ENCODE data around the gene NCS1. TPM values are rescaled to one million over a fixed set of nuclear protein-coding genes. Genes with fewer than 3 reads are reported as not detected.

NCS1 gene
- total RNA-seq, 1 experiment from 2014 or later, result 49.5 TPM

DNA sequence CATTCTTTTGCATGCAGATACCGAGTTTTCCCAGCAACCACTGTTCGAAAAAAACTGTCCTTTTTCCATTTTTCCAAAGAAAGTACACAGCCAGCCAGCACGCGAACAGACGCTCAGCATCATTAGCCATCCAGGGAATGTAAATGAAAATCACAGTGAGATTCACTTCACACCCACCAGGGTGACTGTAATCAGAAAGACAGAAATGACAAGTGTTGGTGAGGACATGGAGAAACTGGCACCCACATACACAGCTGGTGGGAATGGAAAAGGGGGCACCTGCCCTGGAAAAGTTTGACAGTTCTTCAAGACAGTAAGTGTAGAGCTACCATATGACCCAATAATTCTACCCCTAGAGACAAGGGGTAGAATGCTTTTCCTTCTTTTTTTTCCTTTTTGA, 25.0 kb upstream of the NCS1 start:
- no peak for DNase-seq (ENCODE audit: low read depth)

DNA sequence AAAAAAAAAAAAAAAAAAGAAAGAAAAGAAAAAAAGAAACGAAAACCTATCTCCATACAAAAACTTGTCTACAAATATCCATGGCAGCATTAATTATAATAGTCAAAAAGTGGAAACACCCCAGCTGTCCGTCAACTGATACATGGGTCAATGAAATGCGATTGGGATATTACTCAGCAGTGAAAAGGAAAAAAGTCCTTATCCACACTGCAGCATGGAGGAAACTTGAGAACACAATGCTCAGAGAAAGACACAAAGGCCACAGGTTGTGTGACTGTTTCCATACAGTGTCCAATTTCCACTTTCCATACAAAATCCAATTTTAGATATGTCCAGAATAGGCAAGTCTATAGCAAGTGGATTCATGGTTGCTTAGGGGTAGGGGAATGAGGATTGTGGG, 24.3 kb upstream of the NCS1 start:
- no peak for DNase-seq (ENCODE audit: low read depth)

DNA sequence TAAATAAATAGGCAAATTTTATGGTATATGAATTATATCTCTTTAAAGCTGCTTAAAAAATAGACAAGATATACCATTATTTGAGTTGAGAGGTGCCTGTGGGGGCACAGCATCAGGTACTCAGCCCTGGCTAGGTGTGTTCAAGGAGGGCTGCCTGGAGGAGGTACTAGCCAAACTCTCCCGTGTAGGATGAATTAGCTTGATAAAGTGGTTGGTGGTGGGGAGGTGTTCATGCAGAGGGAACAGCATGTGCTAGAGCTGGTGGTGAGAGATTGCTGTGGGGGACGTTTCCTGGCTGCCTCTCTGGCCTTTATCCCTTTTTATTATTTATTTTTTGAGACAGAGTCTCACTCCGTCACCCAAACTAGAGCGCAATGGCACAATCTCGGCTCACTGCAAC, 23.2 kb upstream of the NCS1 start:
- no peak for DNase-seq (ENCODE audit: low read depth)

DNA sequence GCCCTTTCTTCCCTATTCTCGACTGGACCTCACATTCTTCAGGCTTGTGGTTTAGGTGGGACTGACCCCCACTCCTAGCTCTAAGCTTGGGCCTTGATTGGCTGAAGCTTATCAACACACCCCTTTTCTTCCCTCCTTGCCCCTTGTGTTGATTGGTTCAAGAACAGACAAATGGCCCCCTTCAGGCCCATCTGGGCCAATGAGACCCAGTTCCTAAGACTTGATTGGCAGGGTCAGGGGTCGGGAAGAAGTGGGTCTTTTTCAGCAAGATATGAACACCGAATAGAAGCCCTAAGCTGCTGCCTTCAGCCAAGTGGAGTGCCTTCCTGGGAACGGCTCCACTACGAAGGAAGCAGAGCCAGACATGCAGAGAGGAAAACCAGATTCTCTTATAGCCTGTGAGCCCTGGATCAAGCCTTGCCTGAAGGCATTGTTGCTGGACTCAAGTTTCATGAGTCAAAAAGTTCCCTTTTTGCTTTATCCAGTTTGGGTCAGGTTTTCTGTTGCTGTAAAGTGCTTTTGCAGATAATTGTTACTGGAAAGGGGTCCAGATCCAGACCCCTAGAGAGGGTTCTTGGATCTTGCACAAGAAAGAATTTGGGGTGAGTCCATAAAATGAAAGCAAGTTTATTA, 22.4 kb upstream of the NCS1 start:
- DNase-seq (ENCODE audit: low read depth), result no peak

DNA sequence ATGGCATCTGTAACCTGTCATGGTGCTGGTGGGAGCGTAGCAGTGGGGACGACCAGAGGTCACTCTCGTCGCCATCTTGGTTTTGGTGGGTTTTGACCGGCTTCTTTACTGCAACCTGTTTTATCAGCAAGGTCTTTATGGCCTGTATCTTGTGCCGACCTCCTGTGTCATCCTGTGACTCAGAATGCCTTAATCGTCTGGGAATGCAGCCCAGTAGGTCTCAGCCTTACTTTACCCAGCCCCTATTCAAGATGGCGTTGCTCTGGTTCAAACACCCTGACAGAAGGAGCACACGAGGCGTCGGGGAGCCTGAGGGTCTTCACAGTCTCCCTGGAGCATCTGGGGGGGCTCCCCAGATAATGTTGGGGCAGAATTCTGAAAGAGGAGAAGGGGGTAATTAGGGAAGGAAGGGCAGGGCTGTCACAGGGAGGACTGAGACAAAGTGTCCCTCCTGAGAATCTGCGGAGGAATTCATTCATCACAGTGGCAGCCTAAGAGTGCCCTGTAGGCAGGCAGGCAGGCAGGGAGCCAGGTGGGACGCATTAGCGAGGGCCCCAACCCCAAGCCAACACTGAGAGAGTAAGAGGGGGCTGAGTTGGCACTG, 21.3 kb upstream of the NCS1 start:
- DNase-seq (ENCODE audit: low read depth), result peak; percentile 80

DNA sequence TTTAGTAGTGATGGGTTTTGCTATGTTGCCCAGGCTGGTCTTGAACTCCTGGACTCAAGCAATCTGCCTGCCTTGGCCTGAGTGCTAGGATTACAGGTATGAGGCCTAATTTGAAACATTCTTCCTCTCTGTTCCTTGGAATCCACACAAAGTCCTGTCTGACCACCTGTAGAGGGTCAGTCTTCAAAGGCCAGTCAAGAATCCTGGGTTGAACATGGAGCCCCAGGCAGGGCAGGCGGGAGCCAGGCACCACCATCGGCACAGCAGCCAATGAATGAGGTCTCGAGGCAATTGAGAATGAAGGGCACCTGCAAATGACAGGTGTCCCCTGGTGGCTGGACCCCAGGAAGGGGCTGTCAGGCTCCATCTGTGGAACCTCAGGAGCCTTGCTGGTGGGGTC, 17.4 kb upstream of the NCS1 start:
- DNase-seq (ENCODE audit: low read depth), result no peak

DNA sequence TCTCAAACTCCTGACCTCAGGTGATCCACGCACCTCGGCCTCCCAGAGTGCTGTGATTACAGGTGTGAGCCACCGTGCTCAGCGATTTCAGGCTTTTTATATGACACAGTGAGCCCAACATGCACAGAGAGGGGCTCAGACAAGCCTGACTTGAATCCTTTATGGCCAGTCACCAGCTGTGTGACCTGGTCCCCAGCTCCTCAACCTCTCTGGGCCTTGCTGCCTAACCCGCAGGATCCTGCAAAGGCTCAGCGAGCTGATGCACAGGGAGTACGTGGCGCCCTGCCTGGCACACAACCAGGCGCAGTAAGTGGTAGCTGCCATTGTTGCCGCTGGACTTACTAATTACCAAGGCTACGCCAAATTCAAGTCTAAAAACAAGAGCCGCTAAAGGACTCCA, 16.6 kb upstream of the NCS1 start:
- no peak for DNase-seq (ENCODE audit: low read depth)

DNA sequence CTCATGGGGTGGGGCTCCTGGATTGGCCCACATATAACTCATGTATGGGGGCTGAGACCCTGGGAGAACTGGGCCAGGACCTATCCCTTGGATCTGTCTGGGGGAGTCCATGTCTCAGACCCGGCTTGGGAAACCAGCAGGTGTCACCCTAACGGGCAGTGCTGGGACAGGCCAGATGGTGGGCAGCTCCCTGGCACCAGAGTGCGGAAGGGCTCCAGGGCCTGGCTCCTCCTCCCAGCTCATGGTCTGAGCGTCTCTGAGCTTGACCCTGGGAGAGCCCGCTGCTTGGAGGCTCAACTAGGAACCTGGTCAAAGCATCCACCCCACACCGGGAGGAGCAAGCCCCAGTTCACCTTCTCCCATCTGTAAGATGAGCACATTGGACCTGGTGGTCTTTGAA, 15.5 kb upstream of the NCS1 start:
- DNase-seq (ENCODE audit: low read depth), result peak; percentile 21

DNA sequence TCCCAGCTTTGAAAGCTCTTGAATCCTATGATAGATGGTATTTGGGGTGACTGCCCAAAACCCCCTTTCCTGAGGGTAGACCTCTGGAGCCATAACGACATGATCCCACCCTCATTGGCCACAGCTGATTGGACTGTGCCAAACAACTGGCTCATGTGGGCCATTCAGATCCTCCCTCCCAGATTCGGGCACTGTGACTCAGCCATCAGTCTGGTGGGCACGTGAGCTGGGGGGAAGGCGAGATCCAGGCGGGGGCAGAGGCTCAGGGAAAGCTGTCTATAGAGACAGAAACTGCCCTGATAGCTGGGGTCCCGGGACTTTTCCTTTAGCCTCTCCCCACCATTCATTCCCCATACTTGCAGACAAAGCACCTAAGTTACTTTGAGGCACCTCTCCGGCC, 15.1 kb upstream of the NCS1 start:
- DNase-seq (ENCODE audit: low read depth), result no peak

DNA sequence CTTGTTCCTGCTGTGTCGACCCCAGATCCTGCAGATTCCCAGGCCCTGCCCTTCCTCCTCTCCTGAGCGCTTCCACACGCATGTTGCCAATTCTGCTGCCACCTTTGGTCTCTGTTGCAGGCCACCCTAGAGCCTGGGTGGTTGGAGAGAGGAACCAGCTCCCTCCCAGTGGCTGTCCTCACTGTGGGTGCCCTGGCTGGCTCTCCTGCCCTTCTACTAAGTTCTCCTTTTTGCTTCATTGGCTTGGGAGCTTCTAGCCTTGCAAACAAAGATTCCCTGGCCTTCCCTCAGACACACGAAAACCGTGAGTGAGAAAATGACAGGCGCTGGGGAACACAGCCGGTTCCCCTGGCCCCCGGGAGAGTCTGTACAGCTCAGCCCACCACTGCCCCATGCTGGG, 14.2 kb upstream of the NCS1 start:
- no peak for DNase-seq (ENCODE audit: low read depth)

DNA sequence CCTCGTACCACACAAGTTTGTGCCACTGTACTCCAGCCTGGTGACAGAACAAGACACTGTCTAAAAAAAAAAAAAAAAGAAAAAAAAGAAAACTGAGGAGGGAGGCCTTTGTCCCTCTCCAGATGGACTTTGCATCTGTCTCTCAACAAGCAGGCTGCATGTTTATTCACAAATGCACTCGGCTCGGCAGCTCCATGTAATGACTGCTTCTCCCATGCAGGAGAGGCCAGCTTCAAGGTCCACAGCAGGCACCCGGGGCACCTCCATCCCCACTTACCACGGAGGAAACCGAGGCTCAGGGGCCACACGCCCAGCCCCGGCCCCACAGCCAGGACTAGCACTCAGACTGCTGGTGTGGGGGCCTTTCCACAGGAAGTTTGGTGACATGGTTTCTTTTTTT, 13.1 kb upstream of the NCS1 start:
- DNase-seq (ENCODE audit: low read depth), result no peak

DNA sequence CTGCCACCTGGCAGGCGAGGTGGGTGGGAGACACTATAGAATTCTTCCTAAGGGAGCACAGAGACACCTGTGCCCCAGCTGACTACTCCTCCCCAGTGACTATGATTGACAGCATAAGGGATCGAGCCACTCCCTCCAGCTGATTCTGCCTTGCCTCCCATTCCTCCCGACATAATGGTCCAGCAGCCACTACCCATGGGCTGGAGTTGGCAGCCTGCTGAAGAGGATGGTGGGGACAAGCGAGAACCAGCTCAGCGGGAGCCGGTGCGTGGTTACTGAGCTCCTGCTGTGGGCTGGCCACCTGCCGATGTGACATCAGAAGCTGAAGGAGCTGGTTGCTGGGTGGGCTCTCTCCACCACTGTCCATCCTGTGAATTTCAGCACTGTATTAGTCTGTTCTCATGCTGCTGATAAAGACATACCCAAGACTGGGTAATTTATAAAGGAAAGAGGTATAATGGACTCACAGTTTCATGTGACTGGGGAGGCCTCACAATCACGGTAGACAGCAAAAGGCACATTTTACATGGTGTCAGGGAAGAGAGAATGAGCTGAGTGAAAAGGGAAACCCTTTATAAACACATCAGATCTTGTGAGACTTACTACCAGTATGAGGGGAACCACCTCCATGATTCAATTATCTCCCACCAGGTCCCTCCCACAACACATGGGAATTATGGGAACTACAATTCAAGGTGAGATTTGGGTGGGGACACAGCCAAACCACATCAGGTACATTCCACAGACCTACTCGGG, 12.1 kb upstream of the NCS1 start:
- DNase-seq (ENCODE audit: low read depth), result no peak

DNA sequence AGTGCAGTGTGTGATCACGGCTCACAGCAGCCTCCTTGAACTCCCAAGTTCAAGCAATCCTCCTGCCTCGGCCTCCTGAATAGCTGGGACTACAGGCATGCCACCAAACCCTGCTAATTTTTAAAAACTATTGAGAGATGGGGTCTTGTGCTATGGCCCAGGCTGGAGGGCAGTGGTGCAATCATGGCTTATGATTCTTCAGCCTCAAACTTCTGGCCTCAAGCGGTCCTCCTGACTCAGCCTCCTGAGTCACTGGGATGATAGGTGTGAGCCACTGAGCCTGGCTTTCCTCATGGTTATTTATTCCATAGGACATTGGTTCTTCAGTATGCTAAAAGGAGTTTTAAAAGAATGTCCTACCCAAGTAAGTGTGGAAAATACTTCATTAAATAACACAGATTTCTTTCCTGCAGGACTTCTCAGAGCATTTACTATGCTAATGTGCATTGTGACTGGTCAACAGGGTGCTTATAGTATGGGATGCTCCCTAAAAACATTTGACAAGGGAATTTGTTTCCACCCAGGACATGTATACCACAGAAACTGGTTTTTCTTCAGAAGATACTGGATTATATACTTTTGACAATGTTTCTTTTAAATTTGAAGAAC, 11.2 kb upstream of the NCS1 start:
- no peak for DNase-seq (ENCODE audit: low read depth)

DNA sequence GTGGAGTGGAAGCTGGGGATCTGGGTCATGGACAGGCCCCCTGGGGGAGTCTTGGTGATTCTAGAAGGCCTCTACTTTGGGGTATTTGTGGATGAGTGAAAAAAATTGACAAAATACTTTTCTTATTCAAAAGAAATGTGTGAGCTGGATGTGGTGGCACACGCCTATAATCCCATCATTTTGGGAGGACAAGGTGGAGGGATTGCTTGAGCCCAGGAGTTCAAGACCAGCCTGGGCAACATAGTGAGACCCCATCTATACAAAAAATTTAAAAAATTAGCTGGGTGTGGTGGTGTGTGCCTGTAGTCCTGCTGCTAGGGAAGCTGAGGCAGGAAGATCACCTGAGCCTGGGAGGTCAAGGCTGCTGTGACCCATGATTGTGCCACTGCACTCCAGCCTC, 6.6 kb upstream of the NCS1 start:
- no peak for DNase-seq (ENCODE audit: low read depth)

DNA sequence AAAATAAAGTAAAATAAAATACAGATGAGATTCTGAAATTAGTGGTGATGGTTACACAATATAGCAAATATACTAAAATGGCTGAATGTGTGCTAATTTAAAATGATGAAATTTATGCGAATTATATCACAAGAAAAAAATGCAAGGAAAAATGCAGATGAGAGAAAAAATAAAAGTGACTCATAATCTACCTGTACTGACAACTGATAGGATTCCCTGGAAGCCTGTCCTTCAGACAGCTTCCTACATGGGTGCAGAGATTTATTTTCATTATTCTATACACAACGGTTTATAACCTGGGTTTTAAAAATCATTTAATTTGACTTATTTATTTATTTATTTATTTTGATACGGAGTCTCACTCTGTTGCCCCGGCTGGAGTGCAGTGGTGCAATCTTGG, 5.8 kb upstream of the NCS1 start:
- DNase-seq (ENCODE audit: low read depth), result no peak

DNA sequence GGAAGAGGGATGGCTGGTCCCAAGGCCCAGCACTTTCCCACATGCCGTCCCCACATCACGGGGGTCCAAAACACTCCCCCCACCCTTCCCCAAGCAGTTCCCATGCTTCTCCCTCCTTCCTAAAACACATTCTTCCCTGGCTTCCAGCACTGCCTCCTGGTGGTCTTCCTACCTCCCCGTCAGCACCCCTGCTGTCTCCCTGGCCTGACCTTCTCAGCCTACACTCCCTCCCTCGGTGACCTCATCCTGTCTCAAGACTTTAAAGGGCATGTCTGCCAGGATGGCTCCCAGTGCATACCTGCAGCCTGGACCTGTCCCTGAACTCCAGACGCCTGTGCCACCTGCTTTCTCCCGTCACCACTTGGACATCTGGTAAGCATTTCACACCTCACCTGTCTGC, 4.3 kb upstream of the NCS1 start:
- no peak for DNase-seq (ENCODE audit: low read depth)

DNA sequence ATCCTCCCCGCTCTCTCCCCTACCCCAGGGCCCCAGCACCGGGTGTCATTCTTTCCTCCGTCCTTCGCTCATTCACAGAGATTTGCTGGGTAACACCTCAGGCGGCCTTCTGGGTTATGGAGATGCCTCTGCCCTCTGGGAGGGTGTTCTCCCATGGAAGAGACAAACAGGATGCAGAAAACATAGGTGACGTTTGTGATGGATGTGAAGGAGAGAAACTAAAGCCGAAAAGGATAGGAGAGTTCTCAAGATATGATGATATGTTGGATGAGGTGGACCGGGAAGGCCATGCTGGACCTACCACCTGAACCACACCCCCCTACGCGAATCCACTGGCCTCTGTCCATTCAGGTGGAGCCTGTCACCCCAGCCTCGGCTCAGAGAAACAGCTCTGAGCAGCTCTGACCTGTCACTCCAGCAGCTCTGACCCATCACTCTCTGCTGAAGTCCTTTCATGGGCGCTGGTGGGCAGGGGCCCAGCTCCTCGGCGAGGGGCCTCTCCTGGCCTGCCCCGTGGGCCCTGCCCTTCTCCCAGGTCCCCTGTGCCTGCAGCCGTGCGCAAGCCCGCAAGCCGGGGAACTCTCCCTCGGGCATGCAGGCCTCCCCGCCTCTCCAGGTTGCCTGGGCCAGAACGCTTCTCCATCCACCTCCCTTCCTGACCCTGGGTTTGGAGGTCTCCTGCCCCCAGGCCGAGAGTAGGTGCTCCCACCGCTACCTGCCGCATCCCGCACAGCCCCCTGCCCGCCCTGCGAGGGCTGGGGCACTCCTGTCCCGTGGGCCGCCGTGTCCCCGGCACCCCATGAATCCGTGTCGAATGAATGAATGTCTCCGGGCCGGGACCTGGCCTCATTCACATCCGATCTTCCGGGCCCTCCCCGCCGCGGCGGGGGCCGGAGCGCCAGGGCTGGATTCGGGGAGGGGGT, 717 bp upstream of the NCS1 start:
- no peak for DNase-seq (ENCODE audit: low read depth)

DNA sequence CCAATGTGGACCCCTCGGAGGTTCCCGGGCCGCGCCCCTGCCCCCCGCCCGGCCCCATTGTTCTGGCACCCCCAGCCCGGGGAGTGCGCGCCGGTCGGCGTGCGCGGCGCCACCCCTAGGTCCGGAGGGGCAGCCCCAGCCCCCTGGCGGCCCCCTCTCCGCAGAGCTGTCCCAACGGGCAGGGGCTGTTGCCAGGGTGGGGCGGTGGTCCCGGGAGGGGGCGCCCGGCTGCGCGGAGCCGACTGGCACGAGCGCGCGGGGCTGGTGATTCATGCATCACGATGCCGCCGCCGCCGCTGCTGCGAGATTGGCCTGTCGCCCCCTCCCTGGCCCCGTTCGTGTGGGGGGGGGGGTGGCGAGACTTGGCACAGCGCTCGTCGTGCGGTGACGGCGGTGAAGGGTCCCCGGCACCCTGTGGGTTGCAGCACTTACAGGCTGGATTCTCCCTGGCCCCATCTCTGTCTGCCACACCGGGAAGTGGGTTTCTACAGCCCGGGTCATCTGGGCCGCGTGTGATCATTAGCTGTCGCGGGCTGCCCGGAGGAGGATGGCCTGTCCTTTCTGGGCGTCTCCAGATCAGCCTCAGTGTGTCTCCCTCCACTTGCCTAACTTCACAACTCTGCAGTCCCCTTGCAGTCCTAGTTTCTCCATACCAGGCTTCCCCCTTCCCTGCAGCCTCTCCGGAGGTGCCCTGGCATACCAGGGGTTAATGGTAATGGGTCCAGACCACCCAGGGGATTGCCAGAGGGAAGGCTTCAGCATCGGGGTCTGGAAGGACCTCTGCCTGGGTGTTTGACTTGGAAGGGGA, 858 bp downstream of the NCS1 start:
- peak; percentile 35 for DNase-seq (ENCODE audit: low read depth)

DNA sequence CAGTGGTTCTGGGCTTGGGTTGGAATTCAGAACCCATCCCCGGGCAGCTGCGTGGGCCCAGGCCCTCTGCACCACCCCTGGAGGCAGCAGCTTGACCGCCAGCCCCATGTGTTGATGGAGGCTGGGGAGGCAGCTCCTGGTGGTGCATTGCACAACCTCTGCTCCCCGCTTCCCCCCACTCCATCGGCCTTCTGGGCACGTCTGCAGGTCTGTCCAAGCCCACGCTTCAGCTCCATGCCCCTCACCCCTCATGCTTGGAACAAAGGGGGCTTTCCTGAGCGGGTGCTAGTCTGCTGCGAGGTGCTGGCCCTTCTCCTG, 1.4 kb downstream of the NCS1 start:
- no peak for DNase-seq (ENCODE audit: low read depth)

DNA sequence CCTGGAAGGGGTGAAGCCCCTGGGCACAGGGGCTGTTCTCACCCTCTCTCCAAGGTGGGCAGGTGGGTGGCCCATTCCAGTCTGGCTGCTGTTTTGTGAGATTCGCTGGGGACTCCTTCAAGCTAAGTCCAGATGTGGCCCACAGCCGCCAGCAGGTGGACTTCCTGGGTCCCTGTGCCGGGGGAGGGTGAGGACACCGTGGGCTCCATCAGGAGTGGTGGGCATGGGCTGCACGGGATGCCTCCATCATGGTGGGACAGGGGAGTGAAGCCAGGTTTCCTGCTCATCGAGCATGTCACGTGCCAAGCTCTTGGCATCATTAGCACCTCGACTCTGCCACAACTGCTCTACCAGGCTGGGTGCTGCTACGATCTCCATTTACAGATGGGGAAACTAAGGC, 1.8 kb downstream of the NCS1 start:
- DNase-seq (ENCODE audit: low read depth), result no peak

DNA sequence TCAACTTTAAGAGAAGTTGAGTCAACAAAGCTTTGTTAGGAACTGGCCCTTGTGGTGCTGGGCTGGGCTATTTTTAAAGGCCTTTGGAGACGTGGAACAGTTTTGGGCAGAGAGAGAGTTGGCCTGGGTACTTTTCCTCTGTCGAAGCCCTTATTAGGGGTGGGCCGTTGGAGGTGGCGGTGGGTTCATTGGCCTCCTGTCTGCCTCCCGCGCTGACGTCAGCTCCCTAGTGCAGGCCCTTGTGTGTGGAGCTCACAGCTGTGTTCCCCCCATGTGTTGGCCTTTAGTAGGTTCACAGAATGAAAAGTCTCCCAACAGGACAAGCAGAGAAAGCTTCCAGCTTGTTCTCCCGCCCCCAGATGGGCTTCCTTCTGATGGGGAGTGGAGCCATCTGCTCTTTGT, 2.7 kb downstream of the NCS1 start:
- DNase-seq (ENCODE audit: low read depth), result no peak

Data from M059J (cell line).